Measurements from ENCODE around the gene PPP1R9B.

PPP1R9B gene

GRCh38 chr17:50150354-50151040 lies at the start of gene PPP1R9B:
Gene PPP1R9B (minus strand): TSS chr17:50150677. CDS start chr17:50150513, 164 bp downstream.
- no peak for DNase-seq

GRCh38 chr17:50199803-50200456 lies 49.5 kb upstream of the PPP1R9B start:
- peak; percentile 55 for DNase-seq

GRCh38 chr17:50199211-50199802 lies 48.8 kb upstream of the PPP1R9B start:
- no peak for DNase-seq

GRCh38 chr17:50198026-50198669 lies 47.7 kb upstream of the PPP1R9B start:
- peak; percentile 70 for DNase-seq

GRCh38 chr17:50196826-50197225 lies 46.3 kb upstream of the PPP1R9B start:
- DNase-seq: no peak

GRCh38 chr17:50196036-50196435 lies 45.6 kb upstream of the PPP1R9B start:
- DNase-seq: no peak

GRCh38 chr17:50194934-50195865 lies 44.7 kb upstream of the PPP1R9B start:
- DNase-seq: no peak

GRCh38 chr17:50194140-50194933 lies 43.9 kb upstream of the PPP1R9B start:
- DNase-seq: no peak

GRCh38 chr17:50192618-50193291 lies 42.3 kb upstream of the PPP1R9B start:
- DNase-seq: no peak

GRCh38 chr17:50192144-50192617 lies 41.7 kb upstream of the PPP1R9B start:
- no peak for DNase-seq

GRCh38 chr17:50191359-50192143 lies 41.1 kb upstream of the PPP1R9B start:
- no peak for DNase-seq

GRCh38 chr17:50190603-50191358 lies 40.3 kb upstream of the PPP1R9B start:
- DNase-seq: no peak

- DNase-seq: no peak
Measured at GRCh38 chr17:50190293-50190602, 39.8 kb upstream of the PPP1R9B start.

GRCh38 chr17:50189550-50190292 lies 39.2 kb upstream of the PPP1R9B start:
- DNase-seq: no peak

GRCh38 chr17:50188921-50189549 lies 38.6 kb upstream of the PPP1R9B start:
- DNase-seq: no peak

GRCh38 chr17:50188531-50188920 lies 38.0 kb upstream of the PPP1R9B start:
- no peak for DNase-seq

GRCh38 chr17:50187751-50188530 lies 37.5 kb upstream of the PPP1R9B start:
- DNase-seq: no peak

GRCh38 chr17:50187394-50187725 lies 36.9 kb upstream of the PPP1R9B start:
- DNase-seq: no peak

Measured in NCI-H1694 (cell line).